ENCODE measurements around the gene CST4. TPM values are rescaled to one million over a fixed set of nuclear protein-coding genes. Genes with fewer than 3 reads are reported as not detected.
"Not testable (repeated sequence)": the region's sequence is repeated elsewhere in the genome, so short reads cannot be mapped to it uniquely, and the experiment has no call there.

Gene CST4
- not detected for polyA plus RNA-seq (2013, experiment 1 of 2; ENCODE audit: insufficient read length)
- not detected for polyA plus RNA-seq (2013, experiment 2 of 2; ENCODE audit: insufficient read length)

- DNase-seq: not testable (repeated sequence)
These were observed at the start of gene CST4 for GRCh38 chr20:23688684-23689398. Gene CST4, minus strand, starts transcription at chr20:23689038. Its CDS starts 69 bp downstream, at chr20:23688969.

GRCh38 chr20:23735391-23735790 is 46.6 kb upstream of the CST4 start:
- not testable (repeated sequence) for DNase-seq

- not testable (repeated sequence) for DNase-seq
These were observed 46.1 kb upstream of the CST4 start for GRCh38 chr20:23734949-23735348.

- not testable (repeated sequence) for DNase-seq
These were observed 45.6 kb upstream of the CST4 start for GRCh38 chr20:23734440-23734839.

- no peak for DNase-seq
These were observed 38.2 kb upstream of the CST4 start for GRCh38 chr20:23727016-23727415.

- DNase-seq: no peak
These were observed 36.3 kb upstream of the CST4 start for GRCh38 chr20:23725102-23725501.

- DNase-seq: peak; percentile 8
These were observed 34.9 kb upstream of the CST4 start for GRCh38 chr20:23723659-23724307.

GRCh38 chr20:23722851-23723250 is 34.0 kb upstream of the CST4 start:
- not testable (repeated sequence) for DNase-seq

GRCh38 chr20:23721962-23722361 is 33.1 kb upstream of the CST4 start:
- no peak for DNase-seq

GRCh38 chr20:23719351-23719750 is 30.5 kb upstream of the CST4 start:
- not testable (repeated sequence) for DNase-seq

GRCh38 chr20:23711778-23712177 is 22.9 kb upstream of the CST4 start:
- not testable (repeated sequence) for DNase-seq

GRCh38 chr20:23710771-23711170 is 21.9 kb upstream of the CST4 start:
- no peak for DNase-seq

- no peak for DNase-seq
These were observed 17.1 kb upstream of the CST4 start for GRCh38 chr20:23705895-23706294.

- no peak for DNase-seq
These were observed 13.2 kb upstream of the CST4 start for GRCh38 chr20:23702021-23702420.

GRCh38 chr20:23700931-23701330 is 12.1 kb upstream of the CST4 start:
- no peak for DNase-seq

- no peak for DNase-seq
These were observed 9.1 kb upstream of the CST4 start for GRCh38 chr20:23697947-23698346.

GRCh38 chr20:23695068-23695395 is 6.2 kb upstream of the CST4 start:
- DNase-seq: not testable (repeated sequence)

- not testable (repeated sequence) for DNase-seq
These were observed 5.6 kb upstream of the CST4 start for GRCh38 chr20:23694178-23695067.

GRCh38 chr20:23692725-23693619 is 4.1 kb upstream of the CST4 start:
- DNase-seq: peak; percentile 56

- DNase-seq: no peak
These were observed 2.8 kb upstream of the CST4 start for GRCh38 chr20:23691675-23692074.

- no peak for DNase-seq
These were observed 1.7 kb upstream of the CST4 start for GRCh38 chr20:23690581-23690980.

GRCh38 chr20:23689399-23689690 is 507 bp upstream of the CST4 start:
- no peak for DNase-seq
